BE2C (cell line): ENCODE data around the gene LAPTM5.

Experiments
- DNase-seq: peaks from one replicate; pipeline ENCODE4 v3.0.0-alpha.2; 2020
- H3K27me3 ChIP-seq: fragments of 250-450 bp; sonication (Bioruptor Pico); 2 replicates; pipeline ENCODE4 v1.5.1; 2020; ENCODE audit warnings: mild to moderate bottlenecking
- H3K36me3 ChIP-seq: fragments of 250-450 bp; sonication (Bioruptor Pico); 2 replicates; pipeline ENCODE4 v1.5.1; 2020; ENCODE audit warnings: mild to moderate bottlenecking
- H3K4me1 ChIP-seq: fragments of 250-450 bp; sonication (Bioruptor Pico); 2 replicates; pipeline ENCODE4 v1.5.1; 2020
- H3K4me3 ChIP-seq: 2 replicates; pipeline ENCODE4 v1.5.1; 2011; ENCODE audit warnings: low read depth, low read length
- H3K9me3 ChIP-seq: fragments of 250-450 bp; sonication (Bioruptor Pico); 2 replicates; pipeline ENCODE4 v1.5.1; 2020
- TF ChIP-seq, protein P1 (sequence below): IDR thresholded peaks from 2 replicates; pipeline ENCODE4 v1.5.1; 2012; ENCODE audit warnings: mild to moderate bottlenecking, low read depth, low read length

LAPTM5 gene

DNA sequence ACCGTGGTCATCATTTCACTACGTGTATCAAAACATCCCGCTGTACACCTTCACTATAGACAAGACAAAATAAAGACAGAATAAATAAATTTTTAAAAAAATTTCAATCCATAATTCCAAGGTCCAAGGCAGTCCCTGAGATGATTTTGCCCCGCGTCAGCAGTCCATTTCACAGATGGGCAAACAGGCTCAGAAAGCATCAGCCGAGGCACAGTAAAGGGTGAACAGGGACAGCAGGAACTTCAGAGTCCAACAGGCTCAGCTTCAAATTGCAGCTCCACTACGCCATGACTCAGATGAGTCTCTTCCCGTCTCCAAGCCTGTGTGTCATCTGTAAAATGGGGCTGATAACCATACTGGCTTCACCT lies 49.2 kb downstream of the LAPTM5 start:
- H3K4me1 ChIP-seq = peaks cover 8% of the 10 kb centered on the region
- no peaks in the 10 kb centered on the region for H3K9me3 ChIP-seq
- H3K36me3 ChIP-seq = no peaks in the 10 kb centered on the region
- H3K4me3 ChIP-seq = no peak overlapping the region
- DNase-seq = no peak
- TF ChIP-seq, protein P1, sequence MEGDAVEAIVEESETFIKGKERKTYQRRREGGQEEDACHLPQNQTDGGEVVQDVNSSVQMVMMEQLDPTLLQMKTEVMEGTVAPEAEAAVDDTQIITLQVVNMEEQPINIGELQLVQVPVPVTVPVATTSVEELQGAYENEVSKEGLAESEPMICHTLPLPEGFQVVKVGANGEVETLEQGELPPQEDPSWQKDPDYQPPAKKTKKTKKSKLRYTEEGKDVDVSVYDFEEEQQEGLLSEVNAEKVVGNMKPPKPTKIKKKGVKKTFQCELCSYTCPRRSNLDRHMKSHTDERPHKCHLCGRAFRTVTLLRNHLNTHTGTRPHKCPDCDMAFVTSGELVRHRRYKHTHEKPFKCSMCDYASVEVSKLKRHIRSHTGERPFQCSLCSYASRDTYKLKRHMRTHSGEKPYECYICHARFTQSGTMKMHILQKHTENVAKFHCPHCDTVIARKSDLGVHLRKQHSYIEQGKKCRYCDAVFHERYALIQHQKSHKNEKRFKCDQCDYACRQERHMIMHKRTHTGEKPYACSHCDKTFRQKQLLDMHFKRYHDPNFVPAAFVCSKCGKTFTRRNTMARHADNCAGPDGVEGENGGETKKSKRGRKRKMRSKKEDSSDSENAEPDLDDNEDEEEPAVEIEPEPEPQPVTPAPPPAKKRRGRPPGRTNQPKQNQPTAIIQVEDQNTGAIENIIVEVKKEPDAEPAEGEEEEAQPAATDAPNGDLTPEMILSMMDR = no peak
- no peaks in the 10 kb centered on the region for H3K27me3 ChIP-seq

DNA sequence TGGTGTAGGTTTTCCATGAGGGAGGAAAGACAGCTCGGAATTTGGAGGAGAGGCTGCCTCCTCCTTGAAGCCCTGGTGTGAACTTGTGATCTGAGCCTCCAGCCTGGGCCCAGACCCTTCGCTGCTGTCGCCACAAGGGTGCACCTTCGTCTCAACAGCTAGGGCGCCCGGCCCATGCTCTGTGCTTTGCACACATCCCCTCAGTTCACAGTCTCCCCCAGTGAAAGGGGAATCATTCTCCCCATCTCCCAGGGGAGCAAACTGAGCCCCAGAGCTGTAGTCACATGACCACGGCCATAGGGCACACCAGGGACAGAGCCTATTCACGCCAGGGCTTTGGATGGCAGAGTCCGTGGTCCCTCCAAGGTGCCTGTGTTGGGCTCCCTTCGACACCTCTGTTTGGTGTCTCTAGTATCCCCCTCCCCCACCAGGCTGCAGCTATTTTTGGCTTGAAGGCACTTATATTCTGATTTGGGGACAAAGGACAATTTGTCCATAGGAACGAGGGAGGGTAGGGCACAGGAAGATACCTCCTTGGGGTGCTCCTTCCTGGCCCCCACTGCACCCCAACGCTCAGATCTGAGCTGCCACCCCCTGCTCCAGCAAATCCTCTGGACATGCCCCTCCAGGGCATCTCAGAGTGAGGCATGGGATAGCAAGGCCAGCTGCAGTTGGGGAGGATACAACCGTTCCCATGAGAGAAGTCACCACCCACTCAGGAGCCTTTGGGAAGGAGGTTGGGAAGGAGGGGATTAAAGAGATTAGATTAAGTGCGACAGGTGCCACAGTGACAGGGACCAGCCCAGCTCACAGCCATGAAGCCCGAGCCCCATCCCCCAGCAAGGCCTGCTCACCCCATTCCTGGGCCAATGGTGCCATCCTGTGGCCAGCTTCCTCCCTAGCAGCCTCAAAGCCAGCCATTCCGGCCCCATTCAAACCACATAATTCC lies 49.9 kb downstream of the LAPTM5 start:
- Histone ChIP-seq H3K9me3 (no peaks in the 10 kb centered on the region), H3K27me3 (no peaks in the 10 kb centered on the region), H3K4me3 (no peak overlapping the region), H3K36me3 (no peaks in the 10 kb centered on the region), H3K4me1 (peaks cover 8% of the 10 kb centered on the region)
- DNase-seq = peak; percentile 83
- TF ChIP-seq, protein P1 = peak; percentile 74

DNA sequence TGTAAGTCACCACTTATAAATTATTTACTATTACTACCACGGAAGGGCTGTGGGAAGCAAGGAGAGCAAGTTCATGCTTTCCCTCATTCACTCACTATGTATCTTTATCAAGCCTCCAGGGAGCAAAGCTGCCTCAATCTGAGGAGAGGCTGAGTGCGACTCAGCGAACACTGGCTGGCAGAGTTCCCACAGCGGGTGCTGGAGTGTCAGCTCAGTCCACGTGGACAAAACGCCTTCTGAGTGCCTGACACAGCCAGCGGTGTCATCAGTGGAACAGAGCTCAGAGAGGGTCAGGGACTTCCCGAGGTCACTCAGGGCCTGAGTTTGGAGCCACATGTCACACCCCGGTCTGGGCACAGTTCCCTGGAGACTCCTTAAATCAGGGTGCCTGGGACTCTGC lies 51.0 kb downstream of the LAPTM5 start:
- peak; percentile 62 for DNase-seq
- H3K27me3 ChIP-seq = no peaks in the 10 kb centered on the region
- no peak overlapping the region for H3K4me3 ChIP-seq
- no peaks in the 10 kb centered on the region for H3K9me3 ChIP-seq
- peaks cover 8% of the 10 kb centered on the region for H3K4me1 ChIP-seq
- TF ChIP-seq, protein P1 = no peak
- H3K36me3 ChIP-seq = no peaks in the 10 kb centered on the region

DNA sequence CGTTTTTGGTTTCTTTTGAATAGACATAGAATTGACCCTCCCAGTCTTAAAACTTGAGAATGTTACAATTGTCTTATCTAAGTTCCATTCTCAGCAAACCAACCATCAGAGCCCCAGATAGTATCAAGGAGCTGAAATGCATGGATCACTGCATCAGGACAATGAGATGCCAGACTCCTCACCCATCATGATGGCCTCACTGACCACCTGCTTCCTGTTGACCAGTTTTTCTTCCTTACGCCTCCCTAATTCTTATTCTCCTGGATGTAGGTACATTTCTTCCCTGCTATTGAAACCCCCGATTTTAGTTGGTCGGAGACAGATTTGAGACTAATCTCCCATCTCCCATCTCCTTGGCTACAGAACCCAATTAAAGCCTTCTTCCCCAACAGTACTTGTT lies 51.9 kb downstream of the LAPTM5 start:
- DNase-seq = no peak
- H3K36me3 ChIP-seq = no peaks in the 10 kb centered on the region
- no peaks in the 10 kb centered on the region for H3K9me3 ChIP-seq
- no peak overlapping the region for H3K4me3 ChIP-seq
- TF ChIP-seq, protein P1 = no peak
- H3K27me3 ChIP-seq = no peaks in the 10 kb centered on the region
- peaks cover 8% of the 10 kb centered on the region for H3K4me1 ChIP-seq

DNA sequence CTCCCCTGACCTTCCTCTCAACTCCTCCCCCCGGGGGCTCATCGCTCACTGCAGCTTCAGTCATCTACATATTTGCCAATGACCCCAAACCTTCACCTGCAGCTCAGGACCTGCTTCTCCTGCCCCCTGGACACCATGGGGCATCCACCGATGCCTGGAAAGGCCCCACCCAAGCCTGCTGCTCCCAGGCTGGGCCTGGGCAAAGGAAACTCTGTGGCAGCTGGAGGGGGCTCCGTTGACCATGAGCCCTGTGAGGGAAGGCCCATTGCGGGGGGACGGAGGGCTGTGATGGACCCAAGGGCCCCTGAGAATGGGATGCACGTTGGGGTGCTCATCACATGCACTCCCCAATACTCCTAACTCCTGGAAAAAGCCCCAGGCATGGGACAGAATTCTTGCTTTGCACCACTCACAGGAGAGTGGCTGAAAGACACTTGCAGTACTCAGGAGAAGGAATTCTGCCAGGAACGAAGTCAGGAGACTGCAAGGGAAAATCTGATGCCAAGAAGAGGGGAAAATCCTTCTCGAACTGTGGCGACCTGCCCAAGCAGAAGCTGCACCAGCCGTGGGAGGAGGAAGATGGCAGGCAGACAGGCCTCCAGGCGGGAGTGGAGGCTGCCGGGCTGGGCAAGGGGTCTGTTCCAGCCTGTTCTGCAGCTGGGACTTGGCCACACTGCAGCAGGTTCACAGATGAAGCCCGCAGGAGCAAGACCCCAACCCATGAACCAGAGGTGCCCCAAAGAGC lies 52.6 kb downstream of the LAPTM5 start:
- no peak for DNase-seq
- H3K36me3 ChIP-seq = no peaks in the 10 kb centered on the region
- TF ChIP-seq, protein P1 = no peak
- H3K4me3 ChIP-seq = no peak overlapping the region
- H3K27me3 ChIP-seq = no peaks in the 10 kb centered on the region
- H3K9me3 ChIP-seq = no peaks in the 10 kb centered on the region
- H3K4me1 ChIP-seq = peaks cover 8% of the 10 kb centered on the region

DNA sequence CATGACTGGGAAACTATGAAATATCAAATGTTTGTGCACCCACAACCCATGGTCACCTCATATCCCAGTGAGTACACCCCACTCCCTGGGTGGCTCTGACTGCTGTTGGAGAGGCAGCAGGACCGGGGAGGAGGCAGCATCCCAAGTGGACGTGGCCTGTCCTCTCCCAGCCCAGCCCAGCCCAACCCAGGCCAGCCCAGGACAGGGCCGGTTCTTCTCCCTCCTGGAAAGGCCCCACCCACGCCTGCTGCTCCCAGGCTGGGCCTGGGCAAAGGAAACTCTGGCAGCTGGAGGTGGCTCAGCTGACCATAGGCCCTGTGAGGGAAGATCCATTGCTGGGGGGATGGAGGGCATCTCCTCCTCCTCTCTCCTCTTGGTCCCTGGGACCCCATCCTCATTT lies 53.3 kb downstream of the LAPTM5 start:
- Histone ChIP-seq H3K27me3 (no peaks in the 10 kb centered on the region), H3K4me3 (no peak overlapping the region), H3K4me1 (peaks cover 8% of the 10 kb centered on the region), H3K36me3 (no peaks in the 10 kb centered on the region), H3K9me3 (no peaks in the 10 kb centered on the region)
- TF ChIP-seq, protein P1 = no peak
- no peak for DNase-seq
